Common myeloid progenitor, CD34-positive (primary cell): ENCODE measurements around the gene TMEM92.
A peak's percentile ranks its signal among the peaks of the same experiment; 100 is the strongest.

Source experiments
- CTCF ChIA-PET: fragments of 350-600 bp; sonication (Branson Sonifier 250); formaldehyde crosslinking; loops from one replicate; lab custom pipeline; 2021; ENCODE audit warnings: antibody characterized with exemption; lab: Charles Lee
- POLR2A ChIA-PET: fragments of 350-600 bp; sonication (Branson Sonifier 250); formaldehyde crosslinking; loops from one replicate; lab custom pipeline; 2021; ENCODE audit warnings: antibody characterized with exemption; lab: Charles Lee
- DNase-seq, 3 donors: peaks; one replicate each; pipeline versions ENCODE4 v3.0.0 to v3.0.0-alpha.2; 2013
- H3K27ac ChIP-seq, 2 experiments: 1 replicate in 1 of 2; 2 replicates in 1 of 2; pipeline ENCODE4 v1.7.0; 2013; ENCODE audit warnings: inconsistent platforms in 2 of 2, low read length in 2 of 2, mild to moderate bottlenecking in 2 of 2, low read depth in 1 of 2, moderate library complexity in 1 of 2; ENCODE audit not compliant: severe bottlenecking in 2 of 2, insufficient read depth in 1 of 2, poor library complexity in 1 of 2
- H3K27me3 ChIP-seq, 5 experiments: replicated peaks in 2 of 5; 1 replicate in 3 of 5; 2 replicates in 2 of 5; pipeline versions ENCODE4 v1.6.1 to v1.7.0; 2013; ENCODE audit warnings: low read length in 4 of 5, mild to moderate bottlenecking in 2 of 5, moderate library complexity in 2 of 5, inconsistent platforms in 1 of 5; ENCODE audit not compliant: insufficient read depth in 5 of 5, control insufficient read depth in 4 of 5
- H3K36me3 ChIP-seq, 4 experiments: 1 replicate in 2 of 4; 2 replicates in 2 of 4; pipeline versions ENCODE4 v1.6.1 to v1.7.0; 2013; ENCODE audit warnings: low read length in 3 of 4, control low read depth in 1 of 4, mild to moderate bottlenecking in 1 of 4; ENCODE audit not compliant: control insufficient read depth in 4 of 4, insufficient read depth in 4 of 4
- H3K4me1 ChIP-seq, 4 experiments: 1 replicate in 3 of 4; 2 replicates in 1 of 4; pipeline versions ENCODE4 v1.6.1 to v1.7.1; 2013; ENCODE audit warnings: low read length in 3 of 4, mild to moderate bottlenecking in 3 of 4, control low read depth in 1 of 4, inconsistent platforms in 1 of 4, moderate library complexity in 1 of 4; ENCODE audit not compliant: control insufficient read depth in 4 of 4, insufficient read depth in 4 of 4; ENCODE audit errors: control extremely low read depth in 1 of 4
- H3K4me3 ChIP-seq, 7 experiments: 1 replicate in 4 of 7; 2 replicates in 3 of 7; pipeline versions ENCODE4 v1.5.1 to v1.7.0; 2013; ENCODE audit warnings: mild to moderate bottlenecking in 7 of 7, low read length in 6 of 7, moderate library complexity in 6 of 7, inconsistent platforms in 2 of 7, low read depth in 2 of 7, control low read depth in 1 of 7; ENCODE audit not compliant: insufficient read depth in 4 of 7, control insufficient read depth in 1 of 7; ENCODE audit errors: extremely low read depth in 1 of 7
- H3K9me3 ChIP-seq, 5 experiments: 1 replicate in 4 of 5; 2 replicates in 1 of 5; pipeline versions ENCODE4 v1.6.1 to v1.7.1; 2013; ENCODE audit warnings: low read length in 4 of 5, mild to moderate bottlenecking in 2 of 5, inconsistent platforms in 1 of 5, low read depth in 1 of 5, moderate library complexity in 1 of 5; ENCODE audit not compliant: control insufficient read depth in 4 of 5, insufficient read depth in 2 of 5; ENCODE audit errors: control extremely low read depth in 1 of 5
- WGBS: methylation state at CpG from one replicate; pipeline ENCODE4 v1.1.5; 2013; ENCODE audit not compliant: insufficient coverage; 5-methylcytosine and 5-hydroxymethylcytosine counted together

TMEM92 gene

DNA sequence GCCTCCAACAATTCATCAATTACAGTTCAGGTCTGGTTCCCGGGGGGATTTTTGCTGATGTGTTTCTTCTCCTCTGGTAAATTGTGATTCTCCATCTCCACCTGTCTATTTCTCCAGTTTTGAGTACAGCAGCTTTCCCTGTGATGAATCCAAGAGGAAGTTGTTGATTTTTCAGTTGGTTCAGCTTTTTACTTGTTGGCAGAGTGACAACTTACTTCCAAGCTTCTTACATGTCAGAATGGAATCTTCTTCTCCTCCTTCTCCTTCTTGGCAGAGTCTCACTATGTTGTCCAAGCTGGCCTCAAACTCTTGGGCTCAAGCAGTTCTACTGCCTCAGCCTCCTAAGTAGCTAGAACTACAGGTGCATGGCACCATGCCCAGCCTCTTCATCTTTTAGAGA is 33.4 kb upstream of the TMEM92 start:
- peaks cover 3 to 13% (median 7%) of the 10 kb centered on the region in 4 experiments for H3K4me1 ChIP-seq
- no peak overlapping the region for H3K4me3 ChIP-seq
- DNase-seq = peak in 1 of 3 donors; percentile 2
- WGBS = no CpG with 5 or more reads among the region's 1 CpG
- no peak overlapping the region for H3K27ac ChIP-seq
- H3K27me3 ChIP-seq = peaks cover 0 to 6% (median 2%) of the 10 kb centered on the region in 5 experiments
- no peaks in the 10 kb centered on the region for H3K36me3 ChIP-seq
- ChIA-PET POLR2A (interaction anchor here (0.6 kb wide), 1 partner anchor 68 kb away, joined by 7 read pairs; no protein-coding TSS in a partner anchor), CTCF (interaction anchor here (0.6 to 1.6 kb wide), 5 partner anchors 27 to 1271 kb away, joined by 3 to 6 read pairs (median 3); no protein-coding TSS in a partner anchor)
- no peaks in the 10 kb centered on the region for H3K9me3 ChIP-seq

DNA sequence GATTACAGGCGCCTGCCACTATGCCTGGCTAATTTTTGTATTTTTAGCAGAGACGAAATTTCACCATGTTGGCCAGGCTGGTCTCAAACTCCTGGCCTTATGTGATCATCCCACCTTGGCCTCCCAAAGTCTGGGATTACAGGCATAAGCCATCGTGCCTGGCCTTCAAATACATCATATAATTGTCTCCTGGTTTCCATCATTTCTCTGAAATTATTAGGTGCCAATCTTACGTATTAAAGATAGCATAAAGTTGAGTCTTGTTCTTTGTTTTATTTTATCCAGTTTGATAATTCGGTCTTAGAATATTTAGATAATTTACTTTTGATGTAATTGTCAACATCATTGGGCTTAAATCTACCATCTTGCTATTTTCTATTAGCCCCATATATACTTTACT is 32.8 kb upstream of the TMEM92 start:
- CTCF ChIA-PET = interaction anchor here (1.0 to 1.5 kb wide), 4 partner anchors 23 to 72 kb away, joined by 3 read pairs; no protein-coding TSS in a partner anchor
- Histone ChIP-seq H3K27ac (no peak overlapping the region), H3K4me3 (no peak overlapping the region), H3K9me3 (no peaks in the 10 kb centered on the region), H3K4me1 (peaks cover 3 to 13% (median 7%) of the 10 kb centered on the region in 4 experiments), H3K27me3 (peaks cover 0 to 6% (median 2%) of the 10 kb centered on the region in 5 experiments), H3K36me3 (no peaks in the 10 kb centered on the region)
- no peak for DNase-seq
- 96% methylated on average over 2 of the region's 5 CpGs for WGBS
- POLR2A ChIA-PET = no interaction called here

DNA sequence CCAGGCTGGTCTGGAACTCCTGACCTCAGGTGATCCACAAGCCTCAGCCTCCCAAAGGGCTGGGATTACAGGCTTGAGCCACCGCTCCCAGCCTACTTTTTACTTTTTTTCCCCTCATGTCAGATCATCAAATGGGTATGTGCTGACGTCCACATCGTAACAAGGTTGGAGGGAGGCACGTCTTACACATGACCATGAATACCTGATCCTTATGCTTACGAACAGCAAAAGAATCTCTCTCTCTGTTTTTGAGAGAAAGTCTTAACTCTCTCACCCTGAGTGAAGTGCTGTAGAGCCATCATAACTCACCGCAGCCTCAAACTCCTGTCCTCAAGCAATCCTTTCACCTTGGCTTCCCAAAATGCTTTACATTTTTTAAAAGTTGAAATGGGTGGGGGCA is 29.5 kb upstream of the TMEM92 start:
- Histone ChIP-seq H3K27ac (no peak overlapping the region), H3K4me1 (peaks cover 0 to 7% (median 4%) of the 10 kb centered on the region in 4 experiments), H3K27me3 (no peaks in the 10 kb centered on the region), H3K4me3 (no peak overlapping the region), H3K9me3 (peaks cover 2 to 18% (median 3%) of the 10 kb centered on the region in 5 experiments), H3K36me3 (no peaks in the 10 kb centered on the region)
- CTCF ChIA-PET = no interaction called here
- DNase-seq = no peak
- WGBS = 94% methylated on average over 5 of the region's 6 CpGs
- POLR2A ChIA-PET = no interaction called here

DNA sequence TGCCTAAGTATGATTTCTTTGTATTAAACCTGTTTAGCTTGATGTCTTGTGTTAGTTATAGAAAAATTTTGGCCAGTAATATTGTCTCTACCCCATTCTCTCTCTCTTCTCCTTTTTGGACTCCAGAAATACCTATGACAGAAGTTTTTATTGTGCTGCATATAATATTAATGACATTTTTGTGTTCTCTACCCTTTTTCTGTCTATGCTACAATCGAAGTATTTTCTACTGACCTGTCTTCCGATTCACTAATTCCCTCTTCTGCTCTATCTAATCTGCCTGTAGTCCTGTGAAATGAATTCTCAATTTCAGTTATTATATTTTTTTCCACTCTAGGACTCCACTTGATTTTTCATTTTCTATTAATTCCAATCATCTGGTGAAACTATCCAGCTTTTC is 26.0 kb upstream of the TMEM92 start:
- CTCF ChIA-PET = interaction anchor here (1.2 kb wide), 1 partner anchor 19 kb away, joined by 4 read pairs; no protein-coding TSS in a partner anchor
- H3K36me3 ChIP-seq = no peaks in the 10 kb centered on the region
- H3K27ac ChIP-seq = no peak overlapping the region
- no peak for DNase-seq
- POLR2A ChIA-PET = no interaction called here
- 90% methylated on average over 2 of the region's 2 CpGs for WGBS
- H3K4me1 ChIP-seq = no peaks in the 10 kb centered on the region
- H3K4me3 ChIP-seq = no peak overlapping the region
- no peaks in the 10 kb centered on the region for H3K27me3 ChIP-seq
- H3K9me3 ChIP-seq = peaks cover 2 to 23% (median 3%) of the 10 kb centered on the region in 5 experiments

DNA sequence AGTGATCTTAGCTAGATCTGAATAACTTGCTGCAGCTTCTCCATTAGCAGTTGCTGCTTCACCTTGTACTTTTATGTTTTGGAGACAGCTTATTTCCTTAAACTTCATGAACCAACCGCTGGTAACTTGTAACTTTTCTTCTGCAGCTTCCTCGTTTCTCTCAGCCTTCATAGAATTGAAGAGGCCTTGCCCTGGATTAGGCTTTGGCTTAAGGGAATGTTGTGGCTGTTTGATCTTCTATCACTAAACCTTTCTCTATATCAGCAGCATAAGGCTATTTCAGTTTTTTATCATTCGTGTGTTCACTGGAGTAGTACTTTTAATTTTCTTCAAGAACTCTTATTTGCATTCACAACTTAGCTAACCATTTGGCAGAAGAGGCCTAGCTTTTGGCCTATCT is 21.5 kb upstream of the TMEM92 start:
- Histone ChIP-seq H3K27ac (no peak overlapping the region), H3K27me3 (peaks cover 0 to 7% (median 0%) of the 10 kb centered on the region in 5 experiments), H3K9me3 (peaks cover 2 to 20% (median 3%) of the 10 kb centered on the region in 5 experiments), H3K4me3 (no peak overlapping the region), H3K36me3 (no peaks in the 10 kb centered on the region), H3K4me1 (no peaks in the 10 kb centered on the region)
- ChIA-PET CTCF (interaction anchor here (0.9 to 1.4 kb wide), 3 partner anchors 22 to 38 kb away, joined by 3 to 4 read pairs (median 4); partner anchors contain the start of gene TMEM92), POLR2A (interaction anchor here (0.6 kb wide), 1 partner anchor 23 kb away, joined by 4 read pairs; no protein-coding TSS in a partner anchor)
- no peak for DNase-seq
- WGBS = no CpG with 5 or more reads among the region's 3 CpGs

DNA sequence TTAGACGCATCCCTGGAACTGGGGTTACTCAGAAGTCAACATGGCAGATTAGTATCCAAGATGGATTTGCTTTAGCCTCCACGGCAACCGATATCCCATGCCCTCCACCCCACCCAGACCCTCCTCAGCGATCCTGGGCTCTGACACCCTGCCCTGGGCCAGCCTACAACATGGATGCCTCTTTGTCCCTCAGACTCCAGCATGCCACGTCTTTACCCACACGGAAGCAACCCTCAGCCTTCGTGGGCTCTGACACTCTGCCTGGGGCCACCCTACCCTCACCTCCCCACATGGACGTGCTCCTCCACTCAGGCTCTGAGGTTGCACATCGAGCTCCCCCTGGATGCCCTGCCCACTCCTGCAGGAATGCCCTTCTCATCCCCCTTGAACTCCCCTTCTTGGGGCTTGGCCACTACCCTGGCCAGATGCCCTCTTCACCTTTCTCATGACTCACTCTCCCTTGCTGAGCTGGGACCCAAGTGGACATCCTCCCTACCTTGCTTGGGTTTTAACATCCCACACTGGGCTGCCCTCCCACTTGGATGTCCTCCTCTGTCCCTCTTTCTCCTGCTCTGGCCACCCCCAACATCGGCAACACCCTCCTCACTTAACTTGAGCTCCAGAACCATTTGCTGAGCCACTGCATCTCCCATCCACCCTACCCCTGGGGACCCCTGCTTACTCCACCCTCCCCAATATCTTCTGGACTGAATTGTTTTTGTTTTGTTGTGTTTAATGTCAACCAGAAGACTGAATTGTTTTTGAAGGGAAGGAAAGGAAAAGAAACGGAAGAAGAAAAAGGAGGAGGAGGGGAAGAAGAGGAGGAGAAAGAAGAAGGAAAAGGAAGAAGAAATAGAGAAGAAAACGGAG is 18.3 kb upstream of the TMEM92 start:
- peaks cover 0 to 7% (median 0%) of the 10 kb centered on the region in 5 experiments for H3K27me3 ChIP-seq
- no peak overlapping the region for H3K27ac ChIP-seq
- ChIA-PET POLR2A (no interaction called here), CTCF (interaction anchor here (1.0 to 1.2 kb wide), 2 partner anchors 9 to 33 kb away, joined by 3 to 4 read pairs; no protein-coding TSS in a partner anchor)
- H3K4me3 ChIP-seq = no peak overlapping the region
- H3K9me3 ChIP-seq = peaks cover 0 to 4% (median 0%) of the 10 kb centered on the region in 5 experiments
- no peaks in the 10 kb centered on the region for H3K4me1 ChIP-seq
- no peak for DNase-seq
- WGBS = 88% methylated on average over 12 of the region's 12 CpGs
- H3K36me3 ChIP-seq = no peaks in the 10 kb centered on the region
